NCI-H146 treated with DMSO at 0.1 percent for 48 hours (cell line): Measurements from ENCODE around the gene IFNAR1.
"Not testable (repeated sequence)": the region's sequence is repeated elsewhere in the genome, so short reads cannot be mapped to it uniquely, and the experiment has no call there.

Experiments used
- DNase-seq: peaks from one replicate; lab custom pipeline; 2025; ENCODE audit not compliant: unreplicated experiment; lab: John Stamatoyannopoulos, UW

IFNAR1 gene

DNA sequence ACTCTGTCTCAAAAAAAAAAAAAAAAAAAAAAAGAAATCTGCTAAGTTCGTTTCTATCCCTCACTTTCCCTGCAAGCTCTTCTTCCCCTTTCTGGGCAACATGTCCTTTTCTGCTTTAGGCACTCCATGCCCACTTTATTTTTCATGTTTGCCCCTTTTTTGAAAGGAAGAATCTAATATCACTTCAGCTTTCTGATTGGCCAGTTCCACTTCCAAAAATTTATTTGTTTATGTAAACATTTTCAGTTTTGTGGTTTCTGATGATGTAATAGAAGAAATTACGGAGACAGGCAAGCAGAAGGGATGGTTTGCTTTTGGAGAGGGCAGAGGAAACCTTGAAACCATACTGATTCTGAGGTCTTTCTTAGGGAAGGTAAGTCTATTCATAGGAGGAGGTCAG is 15.1 kb downstream of the IFNAR1 start:
- no peak for DNase-seq

DNA sequence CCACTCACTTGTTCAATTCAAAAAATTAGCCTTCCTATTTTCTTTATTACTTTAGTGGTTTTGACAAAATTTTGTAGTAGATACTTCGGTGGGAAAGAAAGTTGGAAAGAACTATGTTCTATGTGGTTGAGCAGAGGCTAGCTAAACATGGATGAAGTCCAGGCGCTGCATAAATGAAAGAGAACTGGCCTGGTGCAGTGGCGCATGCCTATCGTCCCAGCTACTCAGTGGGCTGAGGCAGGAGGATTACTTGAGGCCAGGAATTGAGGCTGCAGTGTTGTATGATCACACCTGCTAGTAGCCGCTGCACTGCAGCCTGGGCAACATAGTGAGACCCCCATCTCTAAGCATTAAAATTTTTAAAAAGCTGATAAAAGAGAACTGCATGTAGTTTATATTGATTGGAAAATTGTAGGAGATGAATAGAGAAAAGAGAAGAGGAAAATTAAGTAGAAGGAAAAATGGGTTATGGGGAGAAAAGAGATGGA is 21.0 kb downstream of the IFNAR1 start:
- no peak for DNase-seq

DNA sequence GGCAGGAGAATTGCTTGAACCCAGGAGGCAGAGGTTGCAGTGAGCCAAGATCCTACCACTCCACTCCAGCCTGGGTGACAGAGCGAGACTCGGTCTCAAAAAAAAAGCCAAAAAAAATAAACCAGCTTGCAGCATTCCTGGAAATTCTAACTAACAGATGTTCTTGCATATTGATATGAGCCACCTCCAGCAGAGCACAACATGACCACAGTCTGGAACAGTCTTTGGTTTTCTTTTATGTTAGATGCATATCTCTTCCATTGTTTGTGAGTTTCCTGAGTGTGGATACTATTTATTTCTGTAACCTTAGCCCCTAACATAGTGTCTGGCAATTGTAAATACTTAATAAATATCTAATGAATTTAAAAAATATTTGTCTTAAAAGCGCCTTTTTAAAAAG is 23.9 kb downstream of the IFNAR1 start:
- no peak for DNase-seq

- no peak for DNase-seq
Measured at GRCh38 chr21:33350676-33351075, 25.9 kb downstream of the IFNAR1 start.

DNA sequence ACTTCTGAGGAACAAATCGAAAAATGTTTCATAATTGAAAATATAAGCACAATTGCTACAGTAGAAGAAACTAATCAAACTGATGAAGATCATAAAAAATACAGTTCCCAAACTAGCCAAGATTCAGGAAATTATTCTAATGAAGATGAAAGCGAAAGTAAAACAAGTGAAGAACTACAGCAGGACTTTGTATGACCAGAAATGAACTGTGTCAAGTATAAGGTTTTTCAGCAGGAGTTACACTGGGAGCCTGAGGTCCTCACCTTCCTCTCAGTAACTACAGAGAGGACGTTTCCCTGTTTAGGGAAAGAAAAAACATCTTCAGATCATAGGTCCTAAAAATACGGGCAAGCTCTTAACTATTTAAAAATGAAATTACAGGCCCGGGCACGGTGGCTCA is 30.6 kb downstream of the IFNAR1 start:
- no peak for DNase-seq

- no peak for DNase-seq
Measured at GRCh38 chr21:33355996-33356395, 31.2 kb downstream of the IFNAR1 start.

DNA sequence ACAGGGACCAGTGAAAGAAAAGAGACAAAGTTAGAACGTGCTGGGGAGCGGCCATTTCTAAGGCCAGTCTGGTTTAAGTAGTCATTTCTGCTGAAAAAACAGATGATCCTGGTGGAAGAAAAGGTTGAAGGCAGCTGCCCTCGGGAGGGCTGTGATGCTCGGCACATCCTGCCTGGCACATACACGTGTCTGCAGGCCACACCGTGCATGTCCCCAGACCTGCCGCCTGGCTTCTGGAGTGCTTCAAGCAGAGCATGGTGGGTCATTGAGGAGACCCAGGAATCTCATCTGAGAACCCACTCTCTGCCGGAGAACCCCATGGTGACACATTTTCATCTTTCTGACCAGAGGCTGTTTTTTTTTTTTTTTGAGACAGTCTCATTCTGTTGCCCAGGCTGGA is 32.4 kb downstream of the IFNAR1 start:
- no peak for DNase-seq

GRCh38 chr21:33359446-33359845 is 34.7 kb downstream of the IFNAR1 start:
- DNase-seq = no peak

DNA sequence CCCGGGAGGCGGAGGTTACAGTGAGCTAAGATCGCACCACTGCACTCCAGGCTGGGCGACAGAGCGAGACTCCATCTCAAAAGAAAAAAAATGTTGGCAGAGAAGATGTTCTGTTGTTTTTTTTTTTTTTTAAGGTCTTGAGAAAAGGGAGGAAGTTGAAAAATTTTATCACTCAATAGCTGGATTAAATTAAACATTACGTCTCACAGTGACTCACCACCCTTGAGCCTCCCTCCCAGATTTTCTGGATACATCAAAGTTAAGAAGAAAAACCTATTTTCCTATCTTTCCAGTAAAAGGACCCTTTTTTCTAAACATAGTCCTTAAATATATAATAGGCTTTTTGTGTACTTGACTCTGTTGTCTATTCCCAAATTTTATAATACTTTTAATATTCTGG is 35.5 kb downstream of the IFNAR1 start:
- DNase-seq = no peak

GRCh38 chr21:33360881-33361602 is 36.3 kb downstream of the IFNAR1 start:
- peak; percentile 57 for DNase-seq

DNA sequence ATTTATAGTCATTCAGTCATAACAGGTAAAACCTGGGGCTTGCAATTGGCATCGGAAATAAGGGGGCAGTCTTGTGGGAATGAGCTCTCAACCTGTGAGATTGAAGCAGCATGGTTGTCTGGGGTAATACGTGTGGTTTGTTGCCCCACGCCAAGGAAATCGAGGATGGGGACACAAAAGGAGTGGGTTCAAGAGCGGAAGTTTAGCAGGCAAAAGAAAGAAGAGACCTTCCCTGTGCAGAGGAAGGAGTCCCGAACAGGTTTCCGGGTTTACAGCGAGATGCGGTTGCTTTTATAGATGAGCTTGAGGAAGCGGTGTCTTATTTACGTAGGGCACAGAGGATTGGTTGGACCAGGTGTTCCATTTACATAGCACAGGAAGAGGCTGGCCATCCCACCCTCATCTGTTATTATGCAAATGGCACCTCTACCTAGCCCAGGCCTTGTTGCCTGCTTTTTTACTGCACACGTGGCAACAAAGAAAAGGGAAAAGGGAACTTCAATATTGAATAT is 37.3 kb downstream of the IFNAR1 start:
- DNase-seq = peak; percentile 84

- not testable (repeated sequence) for DNase-seq
Measured at GRCh38 chr21:33363911-33364609, 39.3 kb downstream of the IFNAR1 start.

DNA sequence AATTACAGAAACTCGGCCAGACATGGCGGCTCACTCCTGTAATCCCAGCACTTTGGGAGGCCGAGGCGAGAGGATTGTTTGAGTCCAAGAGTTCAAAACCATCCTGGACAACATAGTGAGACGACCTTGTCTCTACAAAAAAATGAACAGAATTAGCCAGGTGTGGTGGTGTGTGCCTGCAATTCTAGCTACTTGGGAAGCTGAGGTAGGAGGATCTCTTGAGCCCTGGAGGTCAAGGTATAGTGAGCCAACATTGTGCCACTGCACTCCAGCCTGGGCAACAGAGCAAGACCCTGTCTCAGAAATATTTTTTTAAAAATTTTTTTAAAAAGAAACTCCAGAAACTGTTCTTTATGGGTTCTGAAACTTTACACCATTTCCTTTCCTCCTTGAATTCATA is 40.1 kb downstream of the IFNAR1 start:
- no peak for DNase-seq

DNA sequence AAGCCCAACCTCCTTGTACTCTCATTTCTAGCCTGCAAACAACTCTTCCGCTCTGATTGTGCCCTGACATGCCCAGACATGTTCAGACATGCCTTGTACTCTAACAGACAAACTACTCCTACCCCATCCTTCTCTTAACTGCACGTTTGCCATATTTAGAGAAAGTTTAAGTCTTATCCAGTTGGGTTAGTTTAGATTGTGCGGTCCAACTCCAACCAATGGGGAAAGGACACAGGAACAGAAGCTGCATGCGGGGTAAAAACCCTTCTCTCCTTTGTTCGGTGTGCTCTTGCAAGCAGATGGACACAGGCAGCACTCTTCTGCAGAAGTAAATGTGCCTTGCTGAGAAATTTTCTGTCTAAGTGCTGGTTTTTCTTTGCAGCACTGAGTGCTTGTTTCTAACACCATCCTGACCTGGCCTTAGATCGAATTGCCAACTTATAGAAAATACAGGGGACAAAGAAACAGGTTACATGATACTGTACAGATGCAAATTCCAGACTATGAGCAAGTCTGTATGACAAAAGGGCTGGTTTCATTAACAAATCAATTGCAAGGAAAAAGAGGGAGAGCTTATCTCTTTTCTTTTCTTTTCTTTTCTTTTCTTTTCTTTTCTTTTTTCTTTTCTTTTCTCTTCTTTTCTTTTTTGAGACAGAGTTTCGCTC is 42.7 kb downstream of the IFNAR1 start:
- no peak for DNase-seq

DNA sequence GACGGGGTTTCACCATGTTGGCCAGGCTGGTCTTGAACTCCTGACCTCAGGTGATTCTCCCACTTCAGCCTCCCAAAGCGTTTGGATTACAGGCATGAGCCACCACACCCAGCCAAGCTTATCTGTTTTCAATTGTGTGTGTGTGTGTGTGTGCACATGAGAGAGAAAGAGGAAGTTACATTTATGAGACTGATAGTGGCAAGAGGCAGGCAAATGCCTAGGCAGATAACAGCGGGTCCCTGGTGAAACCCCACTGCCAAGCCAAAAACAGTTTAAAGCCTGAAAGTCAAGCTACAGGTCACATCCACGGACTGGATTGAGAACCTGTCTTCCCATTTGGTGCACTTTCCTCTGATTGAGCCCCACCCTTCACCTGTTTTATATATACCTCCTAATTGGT is 43.4 kb downstream of the IFNAR1 start:
- no peak for DNase-seq

GRCh38 chr21:33368576-33368975 is 43.8 kb downstream of the IFNAR1 start:
- DNase-seq = no peak

DNA sequence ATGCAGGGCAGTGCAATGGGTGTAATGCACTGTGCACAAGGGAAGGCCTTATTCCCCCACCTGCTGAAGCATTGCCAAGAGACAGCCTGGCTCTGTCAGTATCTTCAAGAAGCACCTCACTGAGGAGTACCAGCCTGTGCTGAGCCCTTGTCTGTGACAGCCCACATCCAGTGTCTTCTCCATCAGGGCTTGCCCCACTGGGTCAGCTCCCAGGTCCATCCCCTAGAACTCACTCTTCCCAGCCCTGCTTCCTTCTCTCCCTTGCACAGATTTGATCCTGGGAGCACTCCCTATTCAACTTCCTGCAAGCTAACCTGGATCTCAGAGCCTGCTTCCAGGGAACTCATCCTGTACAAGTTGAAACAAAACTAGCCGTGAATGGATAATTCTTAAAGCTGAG is 44.8 kb downstream of the IFNAR1 start:
- DNase-seq = no peak

GRCh38 chr21:33370305-33370704 is 45.5 kb downstream of the IFNAR1 start:
- DNase-seq = no peak

DNA sequence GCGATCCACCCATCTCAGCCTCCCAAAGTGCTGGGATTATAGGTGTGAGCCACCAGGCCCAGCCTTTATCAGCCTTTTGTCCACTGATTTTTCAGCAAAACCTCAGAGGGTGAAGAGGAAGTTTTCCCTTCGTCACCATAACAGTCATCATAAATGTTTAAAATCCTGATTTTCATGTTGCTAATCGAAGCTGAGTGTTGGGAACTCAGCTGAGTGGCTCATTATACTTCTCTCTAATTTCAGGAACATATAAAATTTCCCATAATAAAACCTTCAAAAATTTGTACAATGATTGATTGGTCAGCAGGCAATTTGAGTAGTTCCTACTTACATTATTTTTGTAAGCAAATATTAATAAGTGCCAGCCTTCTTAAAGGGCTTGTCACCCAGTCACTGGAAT is 46.6 kb downstream of the IFNAR1 start:
- DNase-seq = no peak

- no peak for DNase-seq
Measured at GRCh38 chr21:33372582-33372981, 47.8 kb downstream of the IFNAR1 start.

DNA sequence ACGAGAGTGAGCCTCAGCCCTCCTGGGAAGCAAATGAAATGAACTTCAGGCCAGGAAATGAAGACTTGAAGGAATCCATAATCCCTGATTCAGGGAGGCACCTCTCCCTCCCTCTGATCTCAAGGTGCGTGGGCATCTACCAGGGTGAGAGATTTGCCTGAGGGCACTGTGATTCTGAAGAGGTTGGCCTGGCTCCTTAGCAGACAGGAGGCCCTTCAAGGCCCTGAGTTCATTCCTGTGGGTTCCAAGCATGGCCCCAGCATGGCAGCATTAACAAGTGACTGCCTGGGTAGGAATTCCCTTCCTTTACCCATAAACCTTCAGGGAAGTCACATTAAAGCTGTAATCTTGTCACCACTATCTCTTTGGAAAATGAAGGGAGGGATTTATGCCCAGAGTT is 48.7 kb downstream of the IFNAR1 start:
- no peak for DNase-seq

DNA sequence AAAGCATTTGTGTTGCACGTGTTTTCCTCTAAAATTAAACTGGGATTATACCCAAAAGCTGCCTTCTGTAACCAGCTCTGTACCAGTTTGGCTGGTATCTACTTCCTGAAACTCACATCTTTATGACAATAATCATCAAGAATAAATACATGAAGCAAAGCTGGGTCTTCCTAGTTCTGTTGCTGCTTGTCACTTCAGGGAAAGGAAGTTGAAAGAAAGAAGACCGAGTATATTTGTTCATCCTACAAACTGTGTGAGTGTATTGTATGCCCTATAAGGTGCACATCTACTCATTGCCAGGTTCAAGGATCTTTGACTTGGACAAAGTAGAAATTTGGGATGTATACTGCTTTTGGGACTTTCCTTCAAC is 49.3 kb downstream of the IFNAR1 start:
- DNase-seq = no peak
